Neural progenitor cell (in vitro differentiated cells): ENCODE data around the gene C18orf63.

Experiments
- EZH2 ChIP-seq: fragments of 200-600 bp; sonication (generic); IDR thresholded peaks from 2 replicates; pipeline ENCODE4 v1.6.1; 2017; ENCODE audit warnings: antibody characterized with exemption, mild to moderate bottlenecking, moderate library complexity
- EZH2phosphoT487 ChIP-seq: fragments of 200-600 bp; sonication (generic); IDR thresholded peaks from 2 replicates; pipeline ENCODE4 v1.6.1; 2017; ENCODE audit warnings: antibody characterized with exemption
- TF ChIP-seq, protein P1 (sequence below): fragments of 200-600 bp; sonication (generic); IDR thresholded peaks from 2 replicates; pipeline ENCODE4 v1.5.1; 2017; ENCODE audit warnings: antibody characterized with exemption, mild to moderate bottlenecking

DNA sequence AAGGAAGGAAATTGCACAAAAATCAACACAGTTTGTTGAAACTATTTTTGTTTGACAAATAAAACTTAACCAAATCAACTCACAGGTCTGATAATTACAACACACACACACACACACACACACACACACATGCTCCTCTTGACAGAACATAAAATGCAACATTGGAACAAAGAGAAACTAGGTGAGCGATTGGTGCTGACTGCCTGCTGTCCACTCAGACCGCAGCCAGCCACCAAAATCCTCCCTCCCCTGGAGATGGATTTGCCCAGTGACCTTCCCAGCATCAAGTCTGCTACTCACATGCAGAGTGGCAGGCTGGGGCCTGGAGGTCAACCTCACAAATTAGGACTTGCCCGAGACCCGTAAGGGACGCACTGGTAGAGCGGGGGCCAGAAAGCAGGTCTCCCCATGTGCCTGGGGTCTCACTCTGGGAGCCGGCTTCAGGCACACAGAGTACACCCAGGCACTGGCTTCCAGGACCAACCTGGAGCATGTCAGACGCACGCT lies 80.1 kb downstream of the C18orf63 start:
- TF ChIP-seq, protein P1, sequence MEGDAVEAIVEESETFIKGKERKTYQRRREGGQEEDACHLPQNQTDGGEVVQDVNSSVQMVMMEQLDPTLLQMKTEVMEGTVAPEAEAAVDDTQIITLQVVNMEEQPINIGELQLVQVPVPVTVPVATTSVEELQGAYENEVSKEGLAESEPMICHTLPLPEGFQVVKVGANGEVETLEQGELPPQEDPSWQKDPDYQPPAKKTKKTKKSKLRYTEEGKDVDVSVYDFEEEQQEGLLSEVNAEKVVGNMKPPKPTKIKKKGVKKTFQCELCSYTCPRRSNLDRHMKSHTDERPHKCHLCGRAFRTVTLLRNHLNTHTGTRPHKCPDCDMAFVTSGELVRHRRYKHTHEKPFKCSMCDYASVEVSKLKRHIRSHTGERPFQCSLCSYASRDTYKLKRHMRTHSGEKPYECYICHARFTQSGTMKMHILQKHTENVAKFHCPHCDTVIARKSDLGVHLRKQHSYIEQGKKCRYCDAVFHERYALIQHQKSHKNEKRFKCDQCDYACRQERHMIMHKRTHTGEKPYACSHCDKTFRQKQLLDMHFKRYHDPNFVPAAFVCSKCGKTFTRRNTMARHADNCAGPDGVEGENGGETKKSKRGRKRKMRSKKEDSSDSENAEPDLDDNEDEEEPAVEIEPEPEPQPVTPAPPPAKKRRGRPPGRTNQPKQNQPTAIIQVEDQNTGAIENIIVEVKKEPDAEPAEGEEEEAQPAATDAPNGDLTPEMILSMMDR: no peak
- TF ChIP-seq EZH2 (no peak), EZH2phosphoT487 (no peak)
